HG02981 (cell line): ENCODE measurements around the gene NEK3.
"Not testable (repeated sequence)": the region's sequence is repeated elsewhere in the genome, so short reads cannot be mapped to it uniquely, and the experiment has no call there.

Source experiments
- ATAC-seq: cut with Tn5 transposase; IDR thresholded peaks from one replicate; pipeline ENCODE4 v1.9.1; 2021; ENCODE audit warnings: mild to moderate bottlenecking, moderate library complexity; ENCODE audit not compliant: unreplicated experiment

The NEK3 gene

GRCh38 chr13:52170828-52171391 lies 11.5 kb upstream of the NEK3 start:
- ATAC-seq: not testable (repeated sequence)

DNA sequence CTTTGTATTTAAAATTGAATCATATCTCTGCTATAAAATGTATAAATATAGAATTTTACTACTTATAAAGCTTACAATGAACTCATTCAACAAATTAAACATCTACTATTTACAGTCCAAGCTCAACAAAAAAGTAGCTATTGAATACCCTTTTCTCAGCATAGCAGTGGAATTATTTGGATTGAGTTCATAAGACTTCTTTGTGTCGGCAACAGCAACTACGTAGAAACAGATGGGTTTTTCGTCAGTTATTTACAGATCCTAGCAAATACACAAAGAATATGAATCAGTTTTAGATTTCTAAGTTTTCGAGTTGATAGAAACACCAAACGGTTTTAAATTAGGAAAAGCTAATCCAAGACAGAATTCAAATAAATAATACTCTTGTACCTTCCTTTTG lies 10.4 kb upstream of the NEK3 start:
- no peak for ATAC-seq

- ATAC-seq: no peak
Measured at GRCh38 chr13:52165411-52165810, 6.0 kb upstream of the NEK3 start.

DNA sequence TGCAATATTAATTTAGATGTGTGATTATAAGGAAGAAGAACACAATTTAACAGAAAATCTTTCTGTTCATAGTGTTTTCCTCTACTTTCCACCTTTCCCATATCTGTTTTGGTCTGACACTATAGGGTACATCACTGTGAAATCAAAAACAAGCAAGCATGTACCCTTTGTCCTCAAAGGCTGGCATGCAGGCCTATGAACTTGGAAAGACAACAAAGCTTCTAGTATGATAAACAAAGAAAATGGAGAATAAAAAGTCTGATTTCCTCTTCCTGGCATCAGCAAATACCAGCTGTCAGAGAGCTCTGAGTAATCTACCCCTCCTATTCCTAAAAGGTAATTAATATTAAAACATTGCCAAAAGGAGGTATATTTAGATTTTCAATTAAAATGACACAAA lies 5.6 kb upstream of the NEK3 start:
- no peak for ATAC-seq

DNA sequence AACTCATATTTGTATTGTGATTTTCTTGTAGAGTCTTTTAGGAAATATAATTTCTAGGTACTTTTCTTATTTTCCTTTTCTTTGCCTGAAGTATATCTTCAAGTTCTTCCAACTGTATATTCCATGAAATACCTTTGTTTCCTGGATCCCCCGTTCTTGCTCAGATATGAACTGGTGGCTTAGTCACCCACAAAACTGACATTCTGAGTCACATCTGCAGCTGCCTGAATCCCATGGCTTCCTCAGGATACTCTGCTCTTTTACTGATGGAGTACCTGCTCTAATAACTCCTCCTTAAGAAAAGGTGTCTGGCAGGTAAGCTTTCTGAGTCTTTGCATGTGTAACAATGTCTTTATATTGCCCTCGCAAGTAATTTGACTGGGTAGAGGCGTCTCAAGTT lies 4.5 kb upstream of the NEK3 start:
- ATAC-seq: not testable (repeated sequence)

GRCh38 chr13:52162279-52163101 lies 3.1 kb upstream of the NEK3 start:
- no peak for ATAC-seq

DNA sequence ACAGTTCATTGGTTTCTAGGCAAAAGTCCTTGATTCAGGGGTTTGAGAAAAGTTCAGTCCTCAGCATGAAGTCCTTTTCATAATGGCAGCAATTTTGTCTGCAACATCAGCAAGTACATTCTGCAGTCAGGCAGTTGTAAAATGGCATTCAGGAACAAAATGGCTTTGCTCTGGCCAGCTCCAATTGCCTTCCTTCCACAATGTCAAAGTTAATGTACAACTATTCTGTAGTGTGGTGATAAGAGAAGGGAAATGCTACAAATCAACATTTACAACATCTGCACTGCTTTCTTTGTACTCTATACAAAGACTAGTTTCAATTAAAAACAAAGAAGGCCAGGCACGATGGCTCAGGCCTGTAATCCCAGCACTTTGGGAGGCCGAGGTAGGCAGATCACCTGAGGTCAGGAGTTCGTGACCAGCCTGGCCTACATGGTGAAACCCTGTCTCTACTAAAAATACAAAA lies 1.8 kb upstream of the NEK3 start:
- ATAC-seq: no peak

DNA sequence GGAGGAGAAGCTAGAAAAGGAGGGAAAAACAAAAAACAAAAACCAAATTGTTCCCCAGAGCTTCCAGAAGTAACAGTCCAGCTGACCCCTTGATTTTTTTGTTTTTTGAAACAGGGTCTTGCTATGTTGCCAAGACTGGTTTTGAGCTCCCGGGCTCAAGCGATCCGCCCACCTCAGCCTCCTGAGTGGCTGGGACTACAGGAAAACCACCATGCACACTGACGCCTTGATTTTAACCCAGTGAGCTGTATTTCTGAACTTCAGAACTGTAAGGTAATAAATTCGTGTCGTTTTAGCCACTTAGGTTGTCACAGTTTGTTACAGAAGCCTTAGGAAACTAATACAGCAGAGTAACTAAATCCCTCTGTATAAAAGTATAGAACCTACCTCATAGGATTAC lies 1.1 kb upstream of the NEK3 start:
- ATAC-seq: no peak

GRCh38 chr13:52160053-52160452 lies 656 bp upstream of the NEK3 start:
- no peak for ATAC-seq

GRCh38 chr13:52158629-52159158 lies 703 bp downstream of the NEK3 start:
- ATAC-seq: no peak

DNA sequence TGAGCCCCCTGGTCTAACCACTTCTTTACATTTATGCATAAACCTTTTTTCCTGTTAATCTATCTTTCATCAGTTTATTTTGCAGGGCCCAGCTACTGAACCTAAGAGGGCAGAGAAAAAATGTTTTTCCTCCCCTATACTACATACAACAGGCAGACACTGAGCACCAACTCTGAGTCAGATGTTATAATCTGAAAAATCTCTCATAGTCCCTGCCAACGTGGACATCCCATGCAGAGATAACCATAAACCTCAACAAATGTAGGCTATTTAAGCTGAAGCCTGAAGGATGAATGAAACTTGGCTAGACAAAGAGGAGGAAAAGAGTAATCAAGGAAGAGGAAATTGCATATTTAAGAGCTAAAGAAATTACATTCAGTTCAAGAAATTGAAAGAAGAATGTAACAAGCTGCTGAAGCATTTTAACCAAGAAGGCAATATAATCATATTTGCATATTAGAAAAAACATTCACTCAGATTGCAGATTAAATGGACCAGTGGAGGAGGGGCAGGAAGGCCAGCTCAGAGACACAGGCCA lies 2.6 kb downstream of the NEK3 start:
- no peak for ATAC-seq

- no peak for ATAC-seq
Measured at GRCh38 chr13:52155177-52155576, 4.2 kb downstream of the NEK3 start.

DNA sequence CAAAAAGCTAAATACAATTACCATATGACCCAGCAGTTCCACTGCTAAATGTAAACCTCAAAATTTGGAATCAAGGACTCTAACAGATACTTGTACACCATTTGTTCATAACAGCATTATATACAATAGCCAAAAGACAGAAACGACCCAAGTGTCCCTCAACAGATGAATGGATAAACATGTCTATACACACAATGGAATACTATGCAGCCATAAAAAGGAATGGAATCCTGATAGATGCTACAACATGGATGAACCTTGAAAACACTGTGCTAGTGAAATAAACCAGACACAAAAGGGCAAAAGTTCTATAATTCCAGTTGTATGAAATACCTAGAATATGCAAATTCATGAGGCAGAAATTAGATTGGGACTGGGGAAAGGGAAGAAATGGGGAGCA lies 12.2 kb downstream of the NEK3 start:
- ATAC-seq: no peak

DNA sequence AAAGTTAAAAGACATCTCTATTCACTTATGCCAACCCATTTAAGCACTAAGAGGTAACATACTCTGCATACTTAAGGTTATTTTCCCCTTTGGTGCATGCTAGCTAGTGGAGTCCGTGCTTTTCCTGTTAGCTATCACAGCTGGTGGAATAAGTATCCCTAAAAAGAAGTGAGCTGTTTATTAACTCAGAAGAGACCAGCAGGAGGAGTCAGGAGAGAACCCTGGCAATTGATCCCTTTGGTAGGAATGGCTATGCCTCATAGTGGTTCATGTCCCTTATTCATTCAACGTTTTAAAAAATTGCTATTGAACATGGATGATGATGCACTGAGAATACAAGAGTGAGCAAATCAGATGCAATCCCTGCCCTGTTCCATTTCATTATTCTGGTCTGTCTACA lies 18.1 kb downstream of the NEK3 start:
- no peak for ATAC-seq

DNA sequence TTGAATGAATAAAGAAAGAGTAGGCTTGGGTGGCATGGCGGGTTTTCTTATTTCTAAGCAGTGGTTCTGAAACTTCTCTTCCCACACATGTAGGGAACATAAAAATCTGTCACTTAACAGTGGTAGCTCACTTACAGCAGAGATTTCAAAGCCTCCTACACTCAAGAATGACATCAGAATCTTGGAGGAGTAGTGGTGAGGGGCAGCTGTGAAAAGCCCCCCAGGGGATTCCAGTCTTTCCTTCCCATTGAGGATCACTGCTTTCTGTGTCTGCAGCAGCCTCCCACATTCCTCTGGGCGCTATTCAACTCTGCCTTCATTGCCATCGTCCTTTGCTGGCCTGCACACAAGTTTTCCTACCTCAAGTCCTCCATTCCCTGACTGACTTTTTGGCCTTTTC lies 21.9 kb downstream of the NEK3 start:
- ATAC-seq: no peak

- ATAC-seq: no peak
Measured at GRCh38 chr13:52136763-52137162, 22.6 kb downstream of the NEK3 start.

DNA sequence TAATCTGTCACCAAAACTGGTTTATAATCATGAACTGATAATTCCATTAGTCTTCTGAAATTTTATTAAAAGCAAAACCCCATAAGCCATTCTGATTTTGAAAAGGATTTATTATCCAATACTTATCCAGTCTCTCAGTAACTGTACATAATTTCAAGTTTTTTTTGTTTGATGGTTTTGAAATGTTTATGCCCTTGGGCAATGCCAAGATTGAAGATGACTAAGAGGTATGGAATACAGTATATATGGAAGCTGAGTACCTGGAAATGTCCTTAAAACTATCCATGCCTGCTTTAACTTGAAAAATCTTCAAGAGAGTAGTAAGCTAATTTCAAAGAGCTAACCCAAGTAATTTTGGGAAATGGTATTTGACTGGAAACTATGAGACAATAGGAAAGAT lies 28.8 kb downstream of the NEK3 start:
- no peak for ATAC-seq

GRCh38 chr13:52128714-52129700 lies 30.4 kb downstream of the NEK3 start, which contains the start of gene NEK5:
Gene NEK5 (minus strand): TSS chr13:52129073. CDS start chr13:52127482, 1,591 bp downstream.
- peak; percentile 70 for ATAC-seq

- ATAC-seq: peak; percentile 44
Measured at GRCh38 chr13:52127783-52128702, 31.4 kb downstream of the NEK3 start.

GRCh38 chr13:52127378-52127777 lies 32.0 kb downstream of the NEK3 start:
- peak; percentile 25 for ATAC-seq
